OCI-LY3 (cell line): ENCODE measurements around the gene HECTD4.
"Not testable (repeated sequence)": the region's sequence is repeated elsewhere in the genome, so short reads cannot be mapped to it uniquely, and the experiment has no call there.

Experiments
- H2AFZ ChIP-seq: fragments of 200-600, 300-600 bp; shearing (Covaris generic); 2 replicates; pipeline ENCODE4 v1.6.0; 2014; ENCODE audit warnings: antibody characterized with exemption, low read depth, low read length
- H3K27ac ChIP-seq: fragments of 200-600, 300-600 bp; sonication (generic); 2 replicates; pipeline ENCODE4 v1.5.1; 2014; ENCODE audit warnings: mild to moderate bottlenecking, low read length, moderate library complexity, mixed read lengths
- H3K27me3 ChIP-seq: fragments of 200-600, 300-600 bp; sonication (generic); 2 replicates; pipeline ENCODE4 v1.6.1; 2014; ENCODE audit warnings: low read depth, low read length, mixed read lengths
- H3K36me3 ChIP-seq: fragments of 200-600, 300-600 bp; sonication (generic); replicated peaks from 2 replicates; pipeline ENCODE3; 2014; ENCODE audit warnings: low read depth, low read length, mixed read lengths
- H3K4me1 ChIP-seq: fragments of 300-600, 200-600 bp; sonication (generic); 2 replicates; pipeline ENCODE4 v1.6.1; 2014; ENCODE audit warnings: low read length, mixed read lengths
- H3K4me2 ChIP-seq: fragments of 200-600, 300-600 bp; sonication (generic); 2 replicates; pipeline ENCODE4 v1.6.1; 2014; ENCODE audit warnings: low read length, mixed read lengths
- H3K4me3 ChIP-seq: fragments of 300-600, 200-600 bp; sonication (generic); 2 replicates; pipeline ENCODE4 v1.5.1; 2014; ENCODE audit warnings: antibody characterized with exemption, mild to moderate bottlenecking, low read length, moderate library complexity
- H3K79me2 ChIP-seq: fragments of 300-600, 200-600 bp; shearing (Covaris generic); 2 replicates; pipeline ENCODE4 v1.6.1; 2014; ENCODE audit warnings: mild to moderate bottlenecking, low read length, mixed read lengths
- H3K9ac ChIP-seq: fragments of 300-600, 200-600 bp; shearing (Covaris generic); 2 replicates; pipeline ENCODE4 v1.6.0; 2014; ENCODE audit warnings: mild to moderate bottlenecking, low read length, moderate library complexity
- H3K9me3 ChIP-seq: fragments of 200-600, 300-600 bp; shearing (Covaris generic); 2 replicates; pipeline ENCODE4 v1.6.1; 2014; ENCODE audit warnings: low read length, mixed read lengths; ENCODE audit not compliant: insufficient read depth
- H4K20me1 ChIP-seq: fragments of 200-600, 300-600 bp; sonication (generic); 2 replicates; pipeline ENCODE4 v1.6.1; 2016; ENCODE audit warnings: low read length, mixed read lengths; ENCODE audit not compliant: insufficient read depth
- EZH2phosphoT487 ChIP-seq: fragments of 200-600 bp; shearing (Covaris generic); IDR thresholded peaks from 2 replicates; pipeline ENCODE4 v1.6.1; 2018; ENCODE audit warnings: antibody characterized with exemption, mixed run types, low read depth
- TF ChIP-seq, protein P1 (sequence below): fragments of 200-600, 300-600 bp; sonication (generic); IDR thresholded peaks from 2 replicates; pipeline ENCODE4 v1.5.1; 2014; ENCODE audit warnings: antibody characterized with exemption, low read length, low read depth

HECTD4 gene

DNA sequence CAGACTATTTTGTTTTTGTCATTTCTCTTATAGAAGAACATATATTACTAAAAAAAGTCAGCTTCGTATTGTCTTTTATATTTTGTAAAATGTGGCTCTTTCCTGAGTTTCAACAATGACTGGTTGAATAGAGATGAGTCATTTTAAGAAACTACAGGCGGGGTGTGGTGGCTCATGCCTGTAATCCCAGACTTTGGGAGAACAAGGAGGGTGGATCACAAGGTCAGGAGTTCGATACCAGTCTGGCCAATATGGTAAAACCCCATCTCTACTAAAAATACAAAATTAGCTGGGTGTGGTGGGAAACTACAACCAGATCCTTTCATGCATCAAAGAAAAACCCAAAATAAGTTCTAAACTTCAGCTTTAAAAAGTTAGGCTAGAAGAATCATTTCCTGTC, 28.8 kb downstream of the HECTD4 start:
- no peaks in the 10 kb centered on the region for H3K27me3 ChIP-seq
- H3K9me3 ChIP-seq, result no peaks in the 10 kb centered on the region
- H3K27ac ChIP-seq, result no peak overlapping the region
- peaks cover 15% of the 10 kb centered on the region for H3K4me1 ChIP-seq
- H3K36me3 ChIP-seq, result no peaks in the 10 kb centered on the region
- no peak for TF ChIP-seq EZH2phosphoT487
- TF ChIP-seq, protein P1, sequence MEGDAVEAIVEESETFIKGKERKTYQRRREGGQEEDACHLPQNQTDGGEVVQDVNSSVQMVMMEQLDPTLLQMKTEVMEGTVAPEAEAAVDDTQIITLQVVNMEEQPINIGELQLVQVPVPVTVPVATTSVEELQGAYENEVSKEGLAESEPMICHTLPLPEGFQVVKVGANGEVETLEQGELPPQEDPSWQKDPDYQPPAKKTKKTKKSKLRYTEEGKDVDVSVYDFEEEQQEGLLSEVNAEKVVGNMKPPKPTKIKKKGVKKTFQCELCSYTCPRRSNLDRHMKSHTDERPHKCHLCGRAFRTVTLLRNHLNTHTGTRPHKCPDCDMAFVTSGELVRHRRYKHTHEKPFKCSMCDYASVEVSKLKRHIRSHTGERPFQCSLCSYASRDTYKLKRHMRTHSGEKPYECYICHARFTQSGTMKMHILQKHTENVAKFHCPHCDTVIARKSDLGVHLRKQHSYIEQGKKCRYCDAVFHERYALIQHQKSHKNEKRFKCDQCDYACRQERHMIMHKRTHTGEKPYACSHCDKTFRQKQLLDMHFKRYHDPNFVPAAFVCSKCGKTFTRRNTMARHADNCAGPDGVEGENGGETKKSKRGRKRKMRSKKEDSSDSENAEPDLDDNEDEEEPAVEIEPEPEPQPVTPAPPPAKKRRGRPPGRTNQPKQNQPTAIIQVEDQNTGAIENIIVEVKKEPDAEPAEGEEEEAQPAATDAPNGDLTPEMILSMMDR, result no peak
- no peak overlapping the region for H2AFZ ChIP-seq
- no peak overlapping the region for H3K4me3 ChIP-seq
- H4K20me1 ChIP-seq, result no peaks in the 10 kb centered on the region
- H3K4me2 ChIP-seq, result 0 out of 2 replicates have a peak overlapping the region, but pooled peaks have one; percentile 4
- H3K9ac ChIP-seq, result no peak overlapping the region
- peaks cover 17% of the 10 kb centered on the region for H3K79me2 ChIP-seq

DNA sequence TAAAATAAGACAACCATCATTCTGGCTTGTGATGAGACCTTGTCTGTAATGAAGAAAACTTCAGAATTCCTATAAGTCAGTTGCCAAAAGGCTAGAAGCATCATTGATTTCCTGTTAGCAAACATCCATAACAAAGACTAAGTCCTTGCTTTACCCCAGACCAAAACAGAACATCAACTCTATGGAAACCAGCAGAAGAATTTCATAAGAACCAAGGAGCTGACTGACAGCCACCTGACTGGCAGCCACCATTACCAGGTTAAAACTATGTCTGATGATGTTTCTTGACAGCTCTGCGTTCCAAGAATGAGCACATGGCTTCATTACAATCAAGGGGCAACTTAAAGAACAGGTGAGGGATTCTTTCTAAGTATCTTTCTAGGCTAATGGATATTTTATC, 29.3 kb downstream of the HECTD4 start:
- H3K27me3 ChIP-seq, result no peaks in the 10 kb centered on the region
- H3K9me3 ChIP-seq, result no peaks in the 10 kb centered on the region
- H2AFZ ChIP-seq, result no peak overlapping the region
- H3K9ac ChIP-seq, result no peak overlapping the region
- no peak overlapping the region for H3K27ac ChIP-seq
- no peak overlapping the region for H3K4me3 ChIP-seq
- TF ChIP-seq, protein P1, result no peak
- no peak for TF ChIP-seq EZH2phosphoT487
- no peaks in the 10 kb centered on the region for H3K36me3 ChIP-seq
- peaks cover 15% of the 10 kb centered on the region for H3K4me1 ChIP-seq
- H4K20me1 ChIP-seq, result no peaks in the 10 kb centered on the region
- H3K79me2 ChIP-seq, result peaks cover 17% of the 10 kb centered on the region
- no peak overlapping the region for H3K4me2 ChIP-seq

- Histone ChIP-seq H3K79me2 (peaks cover 17% of the 10 kb centered on the region; the same call in 1 of the 2 replicates), H3K4me1 (peaks cover 21% of the 10 kb centered on the region), H3K4me3 (no peak overlapping the region), H3K27me3 (no peaks in the 10 kb centered on the region), H3K9me3 (no peaks in the 10 kb centered on the region), H3K27ac (no peak overlapping the region), H4K20me1 (peaks cover 5% of the 10 kb centered on the region; the same call in 1 of the 2 replicates), H2AFZ (no peak overlapping the region), H3K9ac (no peak overlapping the region), H3K36me3 (no peaks in the 10 kb centered on the region), H3K4me2 (no peak overlapping the region)
- TF ChIP-seq EZH2phosphoT487, result no peak
- TF ChIP-seq, protein P1, result no peak
Observed at GRCh38 chr12:112350593-112351592, 31.3 kb downstream of the HECTD4 start.

- Histone ChIP-seq H3K4me1 (peaks cover 21% of the 10 kb centered on the region), H3K4me2 (peak overlapping the region; percentile 2; the same call in 1 of the 2 replicates), H4K20me1 (peaks cover 5% of the 10 kb centered on the region; the same call in 1 of the 2 replicates), H3K36me3 (no peaks in the 10 kb centered on the region), H3K79me2 (peaks cover 15% of the 10 kb centered on the region; the same call in 1 of the 2 replicates), H3K9ac (no peak overlapping the region), H3K9me3 (no peaks in the 10 kb centered on the region), H2AFZ (no peak overlapping the region), H3K4me3 (no peak overlapping the region), H3K27me3 (no peaks in the 10 kb centered on the region), H3K27ac (no peak overlapping the region)
- no peak for TF ChIP-seq EZH2phosphoT487
- TF ChIP-seq, protein P1, result no peak
Observed at GRCh38 chr12:112349431-112349830, 32.8 kb downstream of the HECTD4 start.

DNA sequence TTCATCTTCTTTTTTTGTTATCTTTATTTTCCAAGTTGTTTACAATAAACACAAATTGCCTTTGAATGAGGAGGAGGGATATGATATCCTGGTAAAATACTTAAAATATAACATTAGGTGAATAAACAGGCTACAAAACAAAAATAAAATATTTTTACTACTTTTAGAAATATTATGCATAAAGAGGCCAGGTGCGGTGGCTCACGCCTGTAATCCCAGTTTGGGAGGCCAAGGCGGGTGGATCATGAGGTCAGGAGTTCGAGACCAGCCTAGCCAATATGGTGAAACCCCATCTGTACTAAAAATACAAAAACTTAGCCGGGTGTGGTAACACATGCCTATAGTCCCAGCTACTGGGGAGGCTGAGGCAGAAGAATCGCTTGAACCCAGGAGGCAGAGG, 33.3 kb downstream of the HECTD4 start:
- H2AFZ ChIP-seq, H3K4me3 ChIP-seq, H3K27ac ChIP-seq, H3K9me3 ChIP-seq, H4K20me1 ChIP-seq, H3K4me2 ChIP-seq, H3K36me3 ChIP-seq, H3K27me3 ChIP-seq, H3K9ac ChIP-seq: not testable (repeated sequence)
- H3K4me1 ChIP-seq, result peaks cover 21% of the 10 kb centered on the region
- H3K79me2 ChIP-seq, result peaks cover 10% of the 10 kb centered on the region; the same call in 1 of the 2 replicates
